Small intestine (tissue), 7 donors: ENCODE measurements around the gene CTNND2. TPM values are rescaled to one million over a fixed set of nuclear protein-coding genes. Genes with fewer than 3 reads are reported as not detected.
"Not testable (repeated sequence)": the region's sequence is repeated elsewhere in the genome, so short reads cannot be mapped to it uniquely, and the experiment has no call there.

Source experiments
- DNase-seq, 2 donors: peaks; one replicate each; pipeline versions ENCODE4 v3.0.0 to v3.0.0-alpha.2; 2013
- FAIRE-seq: peaks from 2 replicates; lab custom pipeline; 2012; peaks lifted over from hg19 to GRCh38; lab: Jason Lieb, UNC
- H3K27ac ChIP-seq, 3 donors: one replicate each; pipeline ENCODE4 v1.5.1; 2013; ENCODE audit warnings: low read length in 2 of 3, mild to moderate bottlenecking in 2 of 3, control low read depth in 1 of 3, inconsistent platforms in 1 of 3, low read depth in 1 of 3, moderate library complexity in 1 of 3
- H3K27me3 ChIP-seq, 3 donors: one replicate each; pipeline ENCODE4 v1.6.1; 2013; ENCODE audit warnings: low read length in 3 of 3, inconsistent platforms in 1 of 3; ENCODE audit not compliant: control insufficient read depth in 3 of 3, insufficient read depth in 3 of 3
- H3K36me3 ChIP-seq, 3 donors: one replicate each; pipeline ENCODE4 v1.6.1; 2013; ENCODE audit warnings: low read length in 3 of 3, inconsistent platforms in 1 of 3, low read depth in 1 of 3, mild to moderate bottlenecking in 1 of 3, moderate library complexity in 1 of 3; ENCODE audit not compliant: control insufficient read depth in 3 of 3, insufficient read depth in 2 of 3
- H3K4me1 ChIP-seq, 3 donors: one replicate each; pipeline ENCODE4 v1.6.1; 2013; ENCODE audit warnings: low read length in 2 of 3, inconsistent platforms in 1 of 3, low read depth in 1 of 3, mild to moderate bottlenecking in 1 of 3, moderate library complexity in 1 of 3; ENCODE audit not compliant: control insufficient read depth in 3 of 3, insufficient read depth in 2 of 3
- H3K4me3 ChIP-seq, 3 donors: one replicate each; pipeline ENCODE4 v1.5.1; 2013; ENCODE audit warnings: low read length in 3 of 3, control low read depth in 1 of 3, inconsistent platforms in 1 of 3, low read depth in 1 of 3, mild to moderate bottlenecking in 1 of 3, moderate library complexity in 1 of 3
- H3K9me3 ChIP-seq, 2 donors: one replicate each; pipeline ENCODE4 v1.6.1; 2013; ENCODE audit warnings: low read depth in 1 of 2, low read length in 1 of 2; ENCODE audit not compliant: control insufficient read depth in 2 of 2, insufficient read depth in 1 of 2
- WGBS, 3 donors: extraction: QIAGEN DNeasy Blood & Tissue Kit; methylation state at CpG; one replicate each; pipeline ENCODE4 v1.1.7; 2013; 5-methylcytosine and 5-hydroxymethylcytosine counted together
- polyA plus RNA-seq, 4 donors: library from polyadenylated mRNA; stranded (reverse) in 3 of 4; unstranded in 1 of 4; fragments of 200-250 nt in 3 of 4; fragments of 120-200 nt in 1 of 4; gene quantifications; one replicate each; pipeline versions ENCODE4 v1.2.1 to v1.2.3, GENCODE V29; 2013
- donor health status: healthy with polysubstance abuse.
- donor health status: control.
- donor health status: control.
- donor health status: Bipolar disorder and iron deficiency.
- donor health status: healthy.

Gene CTNND2
- polyA plus RNA-seq, 4 donors, result 1.1 to 3.0 TPM; not detected in 2

GRCh38 chr5:11857391-11857790 lies 46.9 kb downstream of the CTNND2 start:
- Histone ChIP-seq H3K36me3 (no peaks in the 10 kb centered on the region), H3K27ac (no peak overlapping the region), H3K27me3 (no peaks in the 10 kb centered on the region), H3K9me3 (no peaks in the 10 kb centered on the region), H3K4me1 (no peaks in the 10 kb centered on the region), H3K4me3 (no peak overlapping the region)
- FAIRE-seq (no peak), DNase-seq (no peak)
- WGBS, 3 donors, result 75 to 87% (median 80%) methylated on average over 7 of the region's 7 CpGs

GRCh38 chr5:11854936-11855335 lies 49.3 kb downstream of the CTNND2 start:
- Histone ChIP-seq H3K9me3 (no peaks in the 10 kb centered on the region), H3K27ac (no peak overlapping the region), H3K4me3 (no peak overlapping the region), H3K27me3 (no peaks in the 10 kb centered on the region), H3K4me1 (no peaks in the 10 kb centered on the region), H3K36me3 (no peaks in the 10 kb centered on the region)
- no peak for FAIRE-seq
- 62 to 70% (median 64%) methylated on average over 5 of the region's 5 CpGs for WGBS, 3 donors
- no peak for DNase-seq

DNA sequence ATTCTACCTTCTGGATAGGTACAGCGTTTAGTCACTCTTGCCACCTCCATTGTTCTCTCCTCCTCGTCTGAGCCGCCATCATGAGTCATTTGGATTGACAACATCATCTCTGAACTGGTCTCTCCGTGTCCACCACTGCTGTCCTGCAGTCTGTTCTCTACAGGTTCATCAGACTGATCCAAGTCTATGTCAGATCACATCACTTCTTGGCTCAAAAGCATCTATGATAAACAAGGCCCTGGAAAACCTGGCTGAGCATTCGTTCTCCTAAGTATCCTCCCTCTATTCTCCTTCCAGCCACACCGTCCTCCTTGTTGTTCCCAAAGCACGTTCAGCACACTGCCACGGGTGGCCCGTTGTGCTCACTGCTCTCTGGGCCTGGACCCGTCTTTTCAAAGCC lies 50.5 kb downstream of the CTNND2 start:
- WGBS, 3 donors, result 56 to 63% (median 60%) methylated on average over 10 of the region's 10 CpGs
- Histone ChIP-seq H3K4me1 (no peaks in the 10 kb centered on the region), H3K27ac (no peak overlapping the region), H3K9me3 (no peaks in the 10 kb centered on the region), H3K4me3 (no peak overlapping the region), H3K27me3 (no peaks in the 10 kb centered on the region), H3K36me3 (no peaks in the 10 kb centered on the region)
- FAIRE-seq (no peak), DNase-seq (no peak)

GRCh38 chr5:11853140-11853539 lies 51.1 kb downstream of the CTNND2 start:
- H3K4me3 ChIP-seq, result no peak overlapping the region
- H3K27ac ChIP-seq, result no peak overlapping the region
- FAIRE-seq, result no peak
- DNase-seq, result no peak
- H3K36me3 ChIP-seq, result no peaks in the 10 kb centered on the region
- H3K4me1 ChIP-seq, result no peaks in the 10 kb centered on the region
- H3K27me3 ChIP-seq, result no peaks in the 10 kb centered on the region
- H3K9me3 ChIP-seq, result no peaks in the 10 kb centered on the region

- DNase-seq (no peak), FAIRE-seq (no peak)
- H3K27me3 ChIP-seq, result no peaks in the 10 kb centered on the region
- 47 to 77% (median 72%) methylated on average over 1 of the region's 1 CpG for WGBS, 3 donors
- H3K9me3 ChIP-seq, result no peaks in the 10 kb centered on the region
- H3K4me1 ChIP-seq, result no peaks in the 10 kb centered on the region
- H3K4me3 ChIP-seq, result no peak overlapping the region
- no peak overlapping the region for H3K27ac ChIP-seq
- H3K36me3 ChIP-seq, result no peaks in the 10 kb centered on the region
Observed at GRCh38 chr5:11852717-11853087, 51.5 kb downstream of the CTNND2 start.

GRCh38 chr5:11851965-11852716 lies 52.1 kb downstream of the CTNND2 start:
- no peak overlapping the region for H3K27ac ChIP-seq
- DNase-seq (no peak), FAIRE-seq (no peak)
- H3K36me3 ChIP-seq, result no peaks in the 10 kb centered on the region
- no peaks in the 10 kb centered on the region for H3K9me3 ChIP-seq
- no peaks in the 10 kb centered on the region for H3K27me3 ChIP-seq
- H3K4me1 ChIP-seq, result no peaks in the 10 kb centered on the region
- H3K4me3 ChIP-seq, result no peak overlapping the region
- 56 to 58% (median 57%) methylated on average over 4 of the region's 4 CpGs for WGBS, 3 donors

DNA sequence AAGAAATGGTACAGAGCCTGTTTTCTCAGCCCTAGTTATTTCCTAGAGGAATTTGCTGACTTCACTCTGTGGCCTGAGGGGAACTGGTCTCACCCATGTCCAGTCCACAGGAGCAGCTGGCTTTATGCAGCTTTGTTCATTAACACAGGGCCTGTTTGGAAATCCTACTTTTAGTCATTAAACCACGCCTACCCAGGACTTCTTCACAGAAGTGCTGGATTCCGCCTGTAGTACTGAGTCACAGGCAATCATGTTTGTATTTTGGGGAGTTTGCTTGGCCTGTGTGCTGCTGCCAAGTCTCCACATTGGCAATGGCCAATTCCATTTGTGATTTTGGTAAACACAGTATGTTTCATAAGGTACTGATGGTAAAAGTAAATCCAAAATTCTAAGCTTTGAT lies 52.8 kb downstream of the CTNND2 start:
- Histone ChIP-seq H3K9me3 (no peaks in the 10 kb centered on the region), H3K27ac (no peak overlapping the region), H3K27me3 (no peaks in the 10 kb centered on the region), H3K4me3 (no peak overlapping the region), H3K4me1 (no peaks in the 10 kb centered on the region), H3K36me3 (no peaks in the 10 kb centered on the region)
- no peak for DNase-seq
- 67 to 73% (median 73%) methylated on average over 2 of the region's 2 CpGs for WGBS, 3 donors
- no peak for FAIRE-seq

GRCh38 chr5:11828566-11828965 lies 75.7 kb downstream of the CTNND2 start:
- not testable (repeated sequence) for H3K36me3 ChIP-seq, H3K27me3 ChIP-seq, H3K27ac ChIP-seq, DNase-seq, H3K4me3 ChIP-seq, FAIRE-seq, H3K4me1 ChIP-seq
- H3K9me3 ChIP-seq, result peaks cover 2 to 22% of the 10 kb centered on the region in 2 donors
- WGBS, 3 donors, result 15 to 62% (median 21%) methylated on average over 1 of the region's 1 CpG

DNA sequence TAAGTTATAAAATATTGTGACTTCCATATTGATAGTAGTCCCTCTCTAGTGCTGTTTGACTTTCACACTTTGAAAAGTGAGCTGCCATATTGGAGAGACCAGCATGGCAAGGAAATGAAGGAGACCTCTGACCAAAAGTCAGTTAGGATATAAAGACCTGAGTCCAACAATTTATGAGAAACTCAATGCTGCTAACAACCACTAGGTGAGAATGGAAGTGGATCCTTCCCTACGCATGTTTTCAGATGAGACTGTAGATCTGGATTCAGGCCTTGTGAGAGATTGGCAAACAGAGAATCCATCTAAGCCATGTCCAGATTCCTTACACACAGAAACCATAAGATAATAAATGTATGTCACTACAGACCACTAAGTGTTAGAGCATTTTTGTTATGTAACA lies 81.6 kb downstream of the CTNND2 start:
- Histone ChIP-seq H3K4me3 (no peak overlapping the region), H3K27ac (no peak overlapping the region), H3K36me3 (no peaks in the 10 kb centered on the region), H3K9me3 (peaks cover 0 to 4% of the 10 kb centered on the region in 2 donors), H3K4me1 (no peaks in the 10 kb centered on the region), H3K27me3 (no peaks in the 10 kb centered on the region)
- FAIRE-seq (no peak), DNase-seq (no peak)
- 87 to 96% (median 88%) methylated on average over 1 of the region's 1 CpG for WGBS, 3 donors
